Smooth muscle cell of the brain vasculature (primary cell): ENCODE data around the gene GSC2.
"Not testable (repeated sequence)": the region's sequence is repeated elsewhere in the genome, so short reads cannot be mapped to it uniquely, and the experiment has no call there.

Experiments
- DNase-seq: peaks from one replicate; pipeline ENCODE4 v3.0.0-alpha.2; 2012; ENCODE audit warnings: low read depth, low spot score

GSC2 gene

DNA sequence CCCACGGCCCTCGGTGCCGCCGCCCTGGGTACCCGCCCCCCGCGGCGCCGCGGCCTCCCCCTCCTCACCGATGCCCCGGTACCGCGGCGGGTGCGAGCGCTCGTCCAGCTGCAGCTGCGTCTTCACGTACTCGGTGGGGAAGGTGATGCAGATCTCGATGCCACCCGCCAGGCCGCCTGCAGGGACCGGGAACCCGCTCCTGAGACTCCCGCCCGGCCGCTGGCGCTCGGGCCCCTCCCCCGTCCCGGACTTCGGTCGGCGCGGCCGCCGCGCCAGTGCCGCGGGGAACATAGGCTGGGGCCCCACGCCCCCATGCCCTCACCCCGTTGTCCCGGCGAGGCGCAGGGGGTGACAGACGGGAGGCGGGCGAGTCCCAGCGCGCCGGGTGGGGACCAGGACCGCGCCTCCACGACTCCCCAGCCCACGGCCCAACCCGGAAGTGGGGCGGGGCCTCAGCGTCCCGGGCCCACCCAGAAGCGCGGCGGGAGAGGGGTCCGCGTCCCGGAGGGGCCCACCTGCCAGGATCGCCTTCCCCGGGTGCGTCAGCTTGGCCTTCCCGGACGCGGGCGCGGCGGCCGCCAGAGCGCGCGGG lies 28.1 kb upstream of the GSC2 start:
- no peak for DNase-seq

DNA sequence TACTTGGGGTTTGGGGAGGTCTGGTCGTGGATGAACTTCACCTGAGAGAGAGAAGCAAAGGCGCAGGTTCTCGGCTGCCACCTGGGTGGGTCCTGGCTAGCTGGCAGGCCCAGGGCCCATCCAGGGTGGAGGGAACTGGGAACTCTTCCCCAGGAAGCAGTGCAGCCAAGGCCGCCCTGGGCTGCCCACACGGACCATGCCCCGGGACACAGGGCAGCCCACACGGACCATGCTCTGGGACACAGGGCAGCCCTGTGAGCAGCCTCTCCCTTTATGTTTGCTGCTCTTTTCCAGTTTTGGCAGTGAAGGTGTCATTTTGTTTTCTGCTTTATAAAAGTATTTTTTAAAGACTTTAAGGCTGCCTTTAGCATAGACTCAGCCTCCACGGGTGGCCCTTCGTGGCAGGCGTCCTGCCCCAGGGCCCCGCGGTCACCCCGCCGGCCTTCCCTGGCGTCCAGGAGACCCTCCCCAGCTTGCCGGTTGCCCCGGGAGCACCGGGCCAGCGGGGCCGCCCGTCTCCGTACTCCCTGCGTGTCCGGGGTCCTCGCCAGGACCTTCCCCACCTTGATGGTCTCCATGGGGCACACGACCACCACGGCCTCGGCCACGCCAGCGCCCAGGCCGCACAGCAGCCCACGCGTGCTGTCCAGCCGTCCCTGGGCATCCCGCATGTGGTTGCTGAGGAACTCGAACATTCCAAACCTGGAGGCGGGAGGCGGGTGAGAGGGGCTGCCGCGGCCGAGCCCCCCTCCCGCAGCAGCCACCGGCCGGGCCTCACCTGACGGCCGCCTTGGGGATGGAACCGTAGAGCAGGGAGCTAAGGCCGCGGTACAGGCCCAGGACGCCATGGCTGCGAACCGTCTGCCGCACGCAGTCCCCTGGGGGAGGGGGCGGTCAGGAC lies 27.3 kb upstream of the GSC2 start:
- no peak for DNase-seq

DNA sequence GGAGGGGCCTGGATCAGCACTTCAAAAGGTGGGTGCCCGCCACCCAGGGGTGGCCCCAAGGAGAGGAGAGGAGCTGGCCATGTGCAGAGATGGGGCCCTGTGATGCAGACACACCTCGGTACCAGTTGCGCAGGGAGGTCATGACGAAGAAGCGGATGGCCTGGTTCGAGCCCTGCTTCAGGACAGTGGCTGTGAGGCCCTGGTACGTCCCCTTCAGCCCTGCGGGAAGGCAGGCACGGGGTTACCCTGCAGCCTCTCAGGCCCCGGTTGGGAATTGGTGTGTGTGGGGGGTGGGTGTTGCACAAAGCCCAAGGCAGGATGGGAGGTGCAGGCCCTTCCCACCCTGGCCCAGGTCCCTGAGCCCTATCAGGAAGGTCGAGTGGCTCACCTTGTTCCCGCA lies 26.6 kb upstream of the GSC2 start:
- no peak for DNase-seq

DNA sequence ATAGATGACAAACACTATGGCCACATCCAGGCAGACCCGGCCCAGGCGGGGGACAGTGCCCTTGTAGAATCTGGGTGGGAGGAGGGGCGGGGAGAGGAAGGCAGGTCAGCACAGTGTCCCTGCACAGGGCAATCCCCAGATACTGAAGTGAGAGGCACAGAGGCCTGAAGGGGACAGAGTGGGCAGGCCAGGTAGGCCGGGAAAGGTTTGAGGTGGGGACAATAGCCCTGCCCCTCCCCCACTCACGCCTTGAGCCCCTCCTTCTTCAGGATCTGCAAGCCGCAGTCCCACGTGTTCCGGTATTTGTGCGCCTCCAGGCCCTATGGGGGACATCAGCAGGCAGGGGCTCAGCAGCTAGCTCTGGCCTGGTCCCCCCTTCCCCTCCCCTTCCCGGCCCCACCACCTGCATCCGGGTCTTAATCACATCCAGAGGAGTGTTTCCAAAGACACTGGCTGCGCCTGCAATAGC lies 26.1 kb upstream of the GSC2 start:
- no peak for DNase-seq

DNA sequence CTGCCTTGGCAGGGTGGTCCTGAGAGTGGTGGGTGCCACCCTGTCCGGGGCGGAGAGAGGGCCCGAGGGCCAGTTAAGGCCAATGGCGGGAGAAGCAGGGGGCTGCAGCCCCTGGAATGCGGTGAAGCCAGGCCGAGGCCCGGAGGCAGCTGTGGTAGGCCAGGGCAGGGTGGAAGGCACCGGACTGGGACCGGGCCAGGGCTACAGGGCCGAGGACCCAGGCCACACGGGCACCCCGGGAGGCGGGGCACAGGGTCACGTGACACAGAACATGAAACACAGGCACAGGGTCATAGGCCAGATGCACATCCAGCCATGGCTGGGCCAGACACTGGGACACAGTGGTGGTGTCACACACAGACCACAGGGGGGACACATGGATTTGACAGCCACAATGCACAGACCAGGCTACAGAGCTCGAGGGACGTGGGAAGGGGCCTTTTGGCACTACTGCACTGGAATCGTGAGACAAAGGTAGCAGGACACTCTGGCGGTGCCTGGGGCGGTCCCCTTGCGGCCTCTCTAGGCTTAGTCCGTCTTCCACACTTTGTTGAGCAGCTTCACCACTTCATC lies 25.6 kb upstream of the GSC2 start:
- DNase-seq = no peak

GRCh38 chr22:19175026-19175601 lies 25.0 kb upstream of the GSC2 start:
- no peak for DNase-seq

- DNase-seq = peak; percentile 31
Observed at GRCh38 chr22:19174106-19175025, 24.3 kb upstream of the GSC2 start.

- no peak for DNase-seq
Observed at GRCh38 chr22:19173047-19174035, 23.2 kb upstream of the GSC2 start.

DNA sequence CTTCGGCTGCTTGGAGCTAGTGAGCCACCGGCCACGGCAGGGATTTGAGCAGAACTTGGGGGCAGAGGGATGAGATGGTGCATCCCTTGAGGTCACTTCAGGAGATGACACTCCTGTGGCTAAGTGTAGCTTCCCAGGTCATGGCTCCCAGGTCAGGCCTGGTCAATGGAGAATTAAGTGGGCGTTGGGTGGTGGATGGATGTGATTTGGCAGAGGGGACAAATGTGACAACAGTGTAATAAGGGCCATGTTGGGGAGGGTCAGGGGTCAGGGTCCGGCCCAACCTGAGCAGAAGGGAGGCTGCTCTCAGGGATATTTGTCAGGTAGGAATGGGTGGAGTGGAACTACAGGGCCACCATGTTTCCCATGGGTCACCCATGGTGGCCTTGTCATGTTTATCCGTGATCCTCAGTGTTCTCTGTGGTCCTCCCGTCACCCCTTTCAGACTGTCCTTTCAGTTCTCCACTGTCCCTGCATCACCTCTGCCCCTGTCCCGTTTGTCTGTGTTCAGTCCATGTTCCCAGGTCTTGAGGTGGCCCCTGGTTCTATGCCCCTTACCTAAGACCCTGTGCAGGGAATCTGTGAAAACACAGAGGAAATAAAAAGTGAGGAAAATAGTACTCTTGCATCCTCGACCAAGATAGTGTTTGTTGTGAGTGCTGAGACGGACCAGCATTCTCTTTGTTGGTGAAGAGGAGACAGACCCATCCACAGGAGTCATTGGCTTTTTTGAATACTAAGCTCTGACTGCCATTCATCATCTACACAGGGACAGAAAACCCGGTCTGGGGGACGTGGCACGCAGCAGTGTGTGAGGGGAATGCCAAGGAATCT lies 22.3 kb upstream of the GSC2 start:
- no peak for DNase-seq

- no peak for DNase-seq
Observed at GRCh38 chr22:19169947-19170318, 19.8 kb upstream of the GSC2 start.

DNA sequence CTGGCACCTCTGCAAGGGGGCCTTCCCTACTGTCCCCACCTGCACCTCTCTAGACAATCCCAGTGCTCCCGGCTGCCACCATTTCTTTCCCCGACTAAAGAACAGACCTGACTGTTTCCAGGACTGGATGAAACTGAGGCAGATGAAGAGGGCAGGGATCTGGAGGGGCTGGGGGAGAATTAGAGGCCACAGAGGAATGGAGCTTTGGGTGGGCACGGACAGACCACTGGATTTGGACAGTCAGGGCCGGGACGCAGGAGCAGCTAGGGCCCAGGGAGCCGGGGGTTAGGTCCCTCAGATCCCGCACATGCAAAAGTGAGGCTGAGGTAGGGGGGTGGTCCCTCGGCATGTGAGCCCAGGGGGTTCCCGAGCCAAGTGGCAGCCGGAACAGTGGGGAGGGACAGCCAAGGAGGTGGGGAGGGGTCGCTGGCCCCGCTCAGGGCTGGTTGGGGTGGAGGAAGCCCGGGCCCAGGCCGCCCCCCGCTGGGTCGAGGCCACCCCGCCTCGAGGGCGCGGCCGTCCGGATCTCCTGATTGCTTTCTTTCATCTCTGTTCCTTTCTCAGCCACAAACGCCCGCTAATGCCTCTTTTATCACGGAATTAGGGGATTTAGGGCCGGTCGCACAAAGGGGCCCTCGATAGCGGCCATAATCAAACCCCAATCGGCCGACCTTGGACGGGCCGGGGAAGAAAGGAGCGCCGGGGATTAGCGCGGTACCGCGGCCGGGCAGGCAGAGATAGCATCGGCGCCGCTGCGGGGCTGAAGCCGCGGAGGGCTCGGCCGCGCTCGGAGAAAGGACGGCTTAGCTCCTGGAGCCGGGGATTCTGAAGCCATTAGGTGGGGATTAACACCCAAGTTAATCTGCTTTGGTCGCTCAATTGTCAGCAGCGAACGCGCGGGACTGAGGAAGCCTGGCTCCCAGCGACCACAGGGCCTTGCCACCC lies 19.2 kb upstream of the GSC2 start:
- no peak for DNase-seq

- DNase-seq = no peak
Observed at GRCh38 chr22:19168088-19168890, 18.2 kb upstream of the GSC2 start.

- DNase-seq = no peak
Observed at GRCh38 chr22:19167106-19167869, 17.2 kb upstream of the GSC2 start.

- DNase-seq = no peak
Observed at GRCh38 chr22:19166421-19166820, 16.3 kb upstream of the GSC2 start.

DNA sequence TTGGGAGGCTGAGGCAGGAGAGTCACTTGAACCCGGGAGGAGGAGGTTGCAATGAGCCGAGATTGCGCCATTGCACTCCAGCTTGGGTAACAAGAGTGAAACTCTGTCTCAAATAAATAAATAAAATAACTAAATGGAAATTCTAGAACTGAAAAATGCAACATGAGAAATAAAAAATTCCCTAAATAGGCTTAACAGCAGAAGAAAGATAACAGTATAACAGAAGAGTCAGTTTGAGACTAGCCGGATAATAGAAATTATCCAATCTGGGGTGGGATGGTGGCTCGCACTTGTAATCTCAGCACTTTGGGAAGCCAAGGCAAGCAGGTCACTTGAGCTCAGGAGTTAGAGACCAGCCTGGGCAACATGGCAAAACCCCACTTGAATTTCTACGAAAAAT lies 14.3 kb upstream of the GSC2 start:
- no peak for DNase-seq

DNA sequence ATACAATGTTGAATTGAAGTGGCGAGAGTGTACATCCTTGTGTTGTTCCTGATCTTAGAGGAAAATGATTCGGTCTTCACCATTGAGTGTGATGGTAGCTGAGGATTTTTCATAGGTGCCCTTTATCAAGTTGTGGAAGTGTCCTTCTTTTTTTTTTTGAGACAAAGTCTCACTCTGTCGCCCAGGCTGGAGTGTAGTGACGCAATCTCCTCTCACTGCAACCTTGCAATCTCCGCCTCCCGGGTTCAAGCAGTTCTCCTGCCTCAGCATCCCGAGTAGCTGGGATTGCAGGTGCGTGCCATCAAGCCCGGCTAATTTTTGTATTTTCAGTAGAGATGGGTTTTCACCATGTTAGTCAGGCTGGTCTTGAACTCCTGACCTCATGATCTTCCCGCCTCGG lies 8.6 kb upstream of the GSC2 start:
- not testable (repeated sequence) for DNase-seq

DNA sequence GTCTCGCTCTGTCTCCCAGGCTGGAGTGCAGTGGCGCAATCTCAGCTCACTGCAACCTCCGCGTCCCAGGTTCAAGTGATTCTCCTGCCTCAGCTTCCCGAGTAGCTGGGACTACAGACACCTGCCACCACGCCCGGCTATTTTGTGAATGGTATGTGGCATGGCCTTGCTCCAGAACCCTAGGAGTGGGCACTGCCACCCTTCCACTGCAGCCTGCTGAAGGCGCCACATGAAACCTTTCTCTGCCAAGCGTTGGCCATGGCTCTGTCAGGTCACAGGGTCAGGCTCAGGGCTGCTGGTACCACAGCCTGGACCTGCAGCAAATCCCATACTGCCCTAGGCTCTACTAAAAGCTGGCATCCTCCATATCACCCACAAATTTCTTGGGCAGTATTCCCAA lies 6.0 kb upstream of the GSC2 start:
- not testable (repeated sequence) for DNase-seq
